H9 (cell line): ENCODE results near the gene RASA4B. TPM values are rescaled to one million over a fixed set of nuclear protein-coding genes. Genes with fewer than 3 reads are reported as not detected.

Source experiments
- DNase-seq: peaks from one replicate; pipeline ENCODE4 v3.0.0-alpha.2; 2017
- H2AFZ ChIP-seq: one replicate; pipeline ENCODE4 v1.6.1; 2013; ENCODE audit warnings: mild to moderate bottlenecking, low read length, control low read depth, moderate library complexity
- H2AK5ac ChIP-seq: 2 replicates; pipeline ENCODE4 v1.6.1; 2013; ENCODE audit warnings: low read length, control low read depth, mixed read lengths; ENCODE audit not compliant: insufficient read length
- H2BK120ac ChIP-seq: one replicate; pipeline ENCODE4 v1.6.1; 2013; ENCODE audit warnings: low read depth, mild to moderate bottlenecking, low read length, control low read depth, inconsistent platforms; ENCODE audit not compliant: poor library complexity, severe bottlenecking
- H2BK12ac ChIP-seq: 2 replicates; pipeline ENCODE4 v1.6.1; 2013; ENCODE audit warnings: low read length, control low read depth, mixed read lengths, low read depth; ENCODE audit not compliant: insufficient read length
- H2BK15ac ChIP-seq: 2 replicates; pipeline ENCODE4 v1.6.1; 2013; ENCODE audit warnings: low read depth, low read length, control low read depth
- H2BK20ac ChIP-seq: one replicate; pipeline ENCODE4 v1.6.1; 2013; ENCODE audit warnings: low read depth, mild to moderate bottlenecking, low read length, control low read depth, inconsistent platforms; ENCODE audit not compliant: poor library complexity, severe bottlenecking
- H2BK5ac ChIP-seq: 2 replicates; pipeline ENCODE4 v1.6.1; 2013; ENCODE audit warnings: low read length, control low read depth, mixed read lengths; ENCODE audit not compliant: insufficient read length
- H3K14ac ChIP-seq: 2 replicates; pipeline ENCODE4 v1.6.1; 2013; ENCODE audit warnings: low read length, control low read depth; ENCODE audit not compliant: insufficient read depth
- H3K18ac ChIP-seq: 2 replicates; pipeline ENCODE4 v1.6.1; 2013; ENCODE audit warnings: low read depth, mild to moderate bottlenecking, mixed read lengths, low read length, control low read depth; ENCODE audit not compliant: insufficient read length
- H3K23ac ChIP-seq: 2 replicates; pipeline ENCODE4 v1.6.1; 2013; ENCODE audit warnings: low read length, control low read depth, mixed read lengths, low read depth; ENCODE audit not compliant: insufficient read length
- H3K23me2 ChIP-seq: 2 replicates; pipeline ENCODE4 v1.6.1; 2013; ENCODE audit warnings: low read depth, mild to moderate bottlenecking, mixed read lengths, low read length, control low read depth; ENCODE audit not compliant: insufficient read length, poor library complexity, severe bottlenecking
- H3K27ac ChIP-seq: 2 replicates; pipeline ENCODE4 v1.5.1; 2013; ENCODE audit warnings: low read length, control low read depth, mixed read lengths, low read depth; ENCODE audit not compliant: insufficient read length
- H3K27me3 ChIP-seq: 2 replicates; pipeline ENCODE4 v1.6.1; 2013; ENCODE audit warnings: low read length, control low read depth, inconsistent platforms; ENCODE audit not compliant: insufficient read depth
- H3K4ac ChIP-seq: 2 replicates; pipeline ENCODE4 v1.6.1; 2013; ENCODE audit warnings: low read depth, mild to moderate bottlenecking, control low read depth, inconsistent platforms, low read length, moderate library complexity
- H3K4me1 ChIP-seq: 2 replicates; pipeline ENCODE4 v1.6.1; 2013; ENCODE audit warnings: low read length, control low read depth, inconsistent platforms; ENCODE audit not compliant: insufficient read depth
- H3K4me2 ChIP-seq: 2 replicates; pipeline ENCODE4 v1.6.1; 2013; ENCODE audit warnings: low read length, control low read depth, mixed read lengths; ENCODE audit not compliant: insufficient read length, insufficient read depth
- H3K56ac ChIP-seq: 2 replicates; pipeline ENCODE4 v1.6.1; 2013; ENCODE audit warnings: low read depth, mild to moderate bottlenecking, mixed read lengths, low read length, control low read depth; ENCODE audit not compliant: insufficient read length
- H3K79me1 ChIP-seq: 2 replicates; pipeline ENCODE4 v1.6.1; 2013; ENCODE audit warnings: low read depth, mild to moderate bottlenecking, moderate library complexity, low read length, control low read depth, inconsistent platforms; ENCODE audit not compliant: insufficient read depth, poor library complexity, severe bottlenecking
- H3K79me2 ChIP-seq: 2 replicates; pipeline ENCODE4 v1.6.1; 2013; ENCODE audit warnings: low read length, control low read depth, inconsistent platforms; ENCODE audit not compliant: insufficient read depth
- H3K9ac ChIP-seq: 2 replicates; pipeline ENCODE4 v1.6.1; 2013; ENCODE audit warnings: low read length, control low read depth, mixed read lengths; ENCODE audit not compliant: insufficient read length; ENCODE audit errors: extremely low read depth
- H3K9me3 ChIP-seq: one replicate; pipeline ENCODE4 v1.6.1; 2013; ENCODE audit warnings: low read depth, low read length, inconsistent platforms; ENCODE audit not compliant: control insufficient read depth
- H3T11ph ChIP-seq: one replicate; pipeline ENCODE4 v1.6.1; 2013; ENCODE audit warnings: mild to moderate bottlenecking, low read length, control low read depth, inconsistent platforms
- H4K20me1 ChIP-seq: one replicate; pipeline ENCODE4 v1.6.1; 2013; ENCODE audit not compliant: control insufficient read depth, insufficient read length, insufficient read depth
- H4K5ac ChIP-seq: 2 replicates; pipeline ENCODE4 v1.6.1; 2013; ENCODE audit warnings: low read depth, mild to moderate bottlenecking, mixed read lengths, low read length, control low read depth; ENCODE audit not compliant: insufficient read length
- H4K8ac ChIP-seq: replicated peaks from 2 replicates; pipeline ENCODE4 v1.6.1; 2013; ENCODE audit warnings: low read length, control low read depth, mixed read lengths, low read depth; ENCODE audit not compliant: insufficient read length
- H4K91ac ChIP-seq: 2 replicates; pipeline ENCODE4 v1.6.1; 2013; ENCODE audit warnings: low read depth, mild to moderate bottlenecking, moderate library complexity, mixed read lengths, low read length, control low read depth; ENCODE audit not compliant: insufficient read length
- H3K27ac Mint-ChIP-seq, 3 experiments: 2 replicates in 2 of 3; 3 replicates in 1 of 3; pipeline ENCODE4 v1.8.0; 2020 to 2021; ENCODE audit warnings: mixed read lengths in 3 of 3, mild to moderate bottlenecking in 1 of 3, moderate library complexity in 1 of 3
- H3K27me3 Mint-ChIP-seq: 2 replicates; pipeline ENCODE4 v1.8.0; 2021; ENCODE audit warnings: low read depth, mild to moderate bottlenecking, moderate library complexity, mixed read lengths
- H3K36me3 Mint-ChIP-seq, 3 experiments: 2 replicates in 2 of 3; 3 replicates in 1 of 3; pipeline ENCODE4 v1.8.0; 2020 to 2021; ENCODE audit warnings: low read depth in 3 of 3, mixed read lengths in 3 of 3; ENCODE audit not compliant: insufficient read depth in 1 of 3
- H3K4me1 Mint-ChIP-seq, 2 experiments: 2 replicates each; pipeline ENCODE4 v1.8.0; 2020; ENCODE audit warnings: mixed read lengths in 2 of 2
- H3K4me3 Mint-ChIP-seq, 2 experiments: 2 replicates in 1 of 2; 3 replicates in 1 of 2; pipeline ENCODE4 v1.8.0; 2020 to 2021; ENCODE audit warnings: mild to moderate bottlenecking in 2 of 2, mixed read lengths in 2 of 2, moderate library complexity in 1 of 2
- H3K9me3 Mint-ChIP-seq, 2 experiments: 2 replicates in 1 of 2; 3 replicates in 1 of 2; pipeline ENCODE4 v1.8.0; 2020; ENCODE audit warnings: mild to moderate bottlenecking in 2 of 2, mixed read lengths in 2 of 2, moderate library complexity in 1 of 2
- CTCF ChIP-seq: fragments of 200-600 bp; sonication (generic); conservative IDR thresholded peaks from 3 replicates; pipeline ENCODE4 v1.8.0; 2021; ENCODE audit warnings: antibody characterized with exemption, mild to moderate bottlenecking
- WGBS: extraction: QIAGEN DNeasy Blood & Tissue Kit; methylation state at CpG from one replicate; pipeline ENCODE4 v1.1.7; 2013; ENCODE audit warnings: missing lambda C conversion rate, low lambda C conversion rate, mixed read lengths; ENCODE audit not compliant: insufficient read length; ENCODE audit errors: extremely low coverage; 5-methylcytosine and 5-hydroxymethylcytosine counted together
- total RNA-seq: library from RNA; stranded (reverse); gene quantifications from 2 replicates; pipeline ENCODE4 v1.2.1, GENCODE V29; 2021

RASA4B gene
- total RNA-seq, 1 experiment from 2014 or later, result 3.7 TPM

- H3K79me1 ChIP-seq, result no peaks in the 10 kb centered on the region
- no peak overlapping the region; a peak in 1 of 5 replicates for H3K4me3 Mint-ChIP-seq
- H3K14ac ChIP-seq, result no peak overlapping the region
- H3K18ac ChIP-seq, result no peak overlapping the region
- H2BK5ac ChIP-seq, result no peak overlapping the region
- no peak overlapping the region for H3K27ac ChIP-seq
- H4K5ac ChIP-seq, result no peak overlapping the region
- H3T11ph ChIP-seq, result no peak overlapping the region
- H3K23ac ChIP-seq, result no peak overlapping the region
- H3K79me2 ChIP-seq, result no peaks in the 10 kb centered on the region
- H3K56ac ChIP-seq, result no peak overlapping the region
- no peaks in the 10 kb centered on the region for H3K9me3 Mint-ChIP-seq
- no peaks in the 10 kb centered on the region for H3K4me1 ChIP-seq
- no peaks in the 10 kb centered on the region for H3K9me3 ChIP-seq
- H4K20me1 ChIP-seq, result no peaks in the 10 kb centered on the region
- H2BK12ac ChIP-seq, result no peak overlapping the region
- no peak overlapping the region for H2AFZ ChIP-seq
- H3K36me3 Mint-ChIP-seq, result peaks cover 14 to 25% (median 19%) of the 10 kb centered on the region in 3 experiments; a peak in 6 of 7 replicates
- H3K27me3 Mint-ChIP-seq, result no peaks in the 10 kb centered on the region
- no peak for DNase-seq
- no peak for TF ChIP-seq CTCF
- H2BK120ac ChIP-seq, result no peak overlapping the region
- H2BK15ac ChIP-seq, result no peak overlapping the region
- no peaks in the 10 kb centered on the region for H3K4me1 Mint-ChIP-seq
- no peak overlapping the region for H4K8ac ChIP-seq
- no CpG with 5 or more reads among the region's 23 CpGs for WGBS
- no peaks in the 10 kb centered on the region for H3K23me2 ChIP-seq
- H2BK20ac ChIP-seq, result no peak overlapping the region
- H3K9ac ChIP-seq, result no peak overlapping the region
- H3K27ac Mint-ChIP-seq, result no peak overlapping the region; a peak in 1 of 7 replicates
- no peaks in the 10 kb centered on the region for H3K27me3 ChIP-seq
- H2AK5ac ChIP-seq, result no peak overlapping the region
- no peak overlapping the region for H4K91ac ChIP-seq
- no peak overlapping the region for H3K4me2 ChIP-seq
- H3K4ac ChIP-seq, result no peak overlapping the region
Measured at GRCh38 chr7:102473271-102473991, 44.1 kb downstream of the RASA4B start.
